ENCODE measurements around the gene TSPAN9. TPM values are rescaled to one million over a fixed set of nuclear protein-coding genes. Genes with fewer than 3 reads are reported as not detected.

The TSPAN9 gene
- total RNA-seq, 4 donors from 2014 or later: 27.8 to 47.2 (median 34.3) TPM

- 98% methylated on average over 5 of the region's 12 CpGs for WGBS
- TF ChIP-seq CTCF (IDR thresholded peaks at IDR 0.05): no peak
- no peak for TF ChIP-seq POLR2A (IDR thresholded peaks at IDR 0.05)
- no peak for TF ChIP-seq EP300 (IDR thresholded peaks at IDR 0.05)
- no peak for TF ChIP-seq POLR2AphosphoS5 (IDR thresholded peaks at IDR 0.05)
- Histone ChIP-seq H3K4me3 (no peak overlapping the region), H3K4me1 (peaks cover 16% of the 10 kb centered on the region), H3K36me3 (no peaks in the 10 kb centered on the region), H3K9me3 (no peaks in the 10 kb centered on the region), H3K27me3 (no peaks in the 10 kb centered on the region), H3K27ac (no peak overlapping the region)
- DNase-seq (ENCODE audit: low spot score in 2 of 2): no peak
Observed at GRCh38 chr12:3255057-3255456, 177.9 kb downstream of the TSPAN9 start.

GRCh38 chr12:3256103-3256631, 179.0 kb downstream of the TSPAN9 start:
- no peak overlapping the region for H3K27ac ChIP-seq
- no peak for DNase-seq (ENCODE audit: low spot score in 2 of 2)
- peaks cover 16% of the 10 kb centered on the region for H3K4me1 ChIP-seq
- H3K4me3 ChIP-seq: no peak overlapping the region
- no peak for TF ChIP-seq POLR2A (IDR thresholded peaks at IDR 0.05)
- no peak for TF ChIP-seq POLR2AphosphoS5 (IDR thresholded peaks at IDR 0.05)
- no peak for TF ChIP-seq EP300 (IDR thresholded peaks at IDR 0.05)
- no peak for TF ChIP-seq CTCF (IDR thresholded peaks at IDR 0.05)
- no peaks in the 10 kb centered on the region for H3K36me3 ChIP-seq
- no peaks in the 10 kb centered on the region for H3K9me3 ChIP-seq
- no peaks in the 10 kb centered on the region for H3K27me3 ChIP-seq
- 94% methylated on average over 21 of the region's 26 CpGs for WGBS

- Histone ChIP-seq H3K27me3 (no peaks in the 10 kb centered on the region), H3K9me3 (no peaks in the 10 kb centered on the region), H3K36me3 (no peaks in the 10 kb centered on the region), H3K4me1 (peaks cover 5% of the 10 kb centered on the region), H3K4me3 (no peak overlapping the region), H3K27ac (no peak overlapping the region)
- DNase-seq (ENCODE audit: low spot score in 2 of 2): no peak
- TF ChIP-seq EP300 (IDR thresholded peaks at IDR 0.05) (no peak), POLR2A (IDR thresholded peaks at IDR 0.05) (no peak), CTCF (IDR thresholded peaks at IDR 0.05) (no peak), POLR2AphosphoS5 (IDR thresholded peaks at IDR 0.05) (no peak)
- 81% methylated on average over 7 of the region's 7 CpGs for WGBS
Observed at GRCh38 chr12:3257411-3257810, 180.2 kb downstream of the TSPAN9 start.

GRCh38 chr12:3259973-3260372, 182.8 kb downstream of the TSPAN9 start:
- Histone ChIP-seq H3K27me3 (no peaks in the 10 kb centered on the region), H3K36me3 (peaks cover 4% of the 10 kb centered on the region), H3K4me1 (no peaks in the 10 kb centered on the region), H3K4me3 (no peak overlapping the region), H3K9me3 (no peaks in the 10 kb centered on the region), H3K27ac (no peak overlapping the region)
- no peak for DNase-seq (ENCODE audit: low spot score in 2 of 2)
- TF ChIP-seq CTCF (IDR thresholded peaks at IDR 0.05) (no peak), POLR2AphosphoS5 (IDR thresholded peaks at IDR 0.05) (no peak), EP300 (IDR thresholded peaks at IDR 0.05) (no peak), POLR2A (IDR thresholded peaks at IDR 0.05) (no peak)
- WGBS: 81% methylated on average over 8 of the region's 8 CpGs

GRCh38 chr12:3261782-3262359, 184.7 kb downstream of the TSPAN9 start:
- Histone ChIP-seq H3K36me3 (peaks cover 5% of the 10 kb centered on the region), H3K4me3 (no peak overlapping the region), H3K9me3 (no peaks in the 10 kb centered on the region), H3K27ac (no peak overlapping the region), H3K27me3 (no peaks in the 10 kb centered on the region), H3K4me1 (no peaks in the 10 kb centered on the region)
- TF ChIP-seq CTCF (IDR thresholded peaks at IDR 0.05) (no peak), POLR2AphosphoS5 (IDR thresholded peaks at IDR 0.05) (no peak), EP300 (IDR thresholded peaks at IDR 0.05) (no peak), POLR2A (IDR thresholded peaks at IDR 0.05) (no peak)
- DNase-seq (ENCODE audit: low spot score in 2 of 2): no peak
- 70% methylated on average over 11 of the region's 11 CpGs for WGBS

Measured in suprapubic skin (tissue), 4 donors.